Transverse colon (tissue), 4 donors: ENCODE results near the gene ZBTB7C.

Experiments
- EP300 ChIP-seq: sonication (generic); formaldehyde crosslinking; IDR thresholded peaks from one replicate; pipeline ENCODE4 v1.6.1; 2017; ENCODE audit warnings: antibody characterized with exemption, low read depth
- POLR2A ChIP-seq: fragments of 450-650 bp; IDR thresholded peaks from one replicate; pipeline ENCODE4 v1.6.1; 2016; ENCODE audit warnings: antibody characterized with exemption, mild to moderate bottlenecking, moderate library complexity
- POLR2AphosphoS5 ChIP-seq, 3 donors: sonication (generic); formaldehyde crosslinking; IDR thresholded peaks; one replicate each; pipeline ENCODE4 v1.6.1; 2016; ENCODE audit warnings: antibody characterized with exemption in 3 of 3
- TF ChIP-seq, protein P1 (sequence below), 5 experiments: fragments of 200-600 bp in 3 of 5; fragments of 450-650 bp in 2 of 5; sonication (generic) in 3 of 5; IDR thresholded peaks; 1 replicate in 2 of 5; 2 replicates in 3 of 5; pipeline ENCODE4 v1.5.1; 2016 to 2017; ENCODE audit warnings: antibody characterized with exemption in 5 of 5, inconsistent platforms in 3 of 5, mild to moderate bottlenecking in 2 of 5, moderate library complexity in 1 of 5

DNA sequence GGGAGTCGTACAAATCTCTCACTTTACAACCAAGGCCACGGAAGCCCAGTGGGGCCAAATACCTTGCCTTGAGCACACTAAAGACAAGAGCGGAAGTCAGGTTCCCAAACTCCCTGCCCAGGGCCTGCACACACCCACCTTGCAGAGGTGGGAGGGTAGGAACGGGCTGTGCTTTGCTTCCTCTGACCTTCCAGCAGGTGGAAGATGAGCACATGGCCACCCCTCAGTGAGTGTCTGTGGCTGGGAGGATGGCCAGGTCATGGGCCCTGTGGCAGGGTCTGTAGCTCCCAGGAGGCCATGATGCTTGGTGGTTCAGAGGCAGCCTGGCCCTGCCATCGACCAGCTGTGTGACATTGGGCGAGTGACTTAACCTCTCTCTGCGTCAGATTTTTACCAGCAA lies 218.2 kb downstream of the ZBTB7C start:
- TF ChIP-seq, protein P1, sequence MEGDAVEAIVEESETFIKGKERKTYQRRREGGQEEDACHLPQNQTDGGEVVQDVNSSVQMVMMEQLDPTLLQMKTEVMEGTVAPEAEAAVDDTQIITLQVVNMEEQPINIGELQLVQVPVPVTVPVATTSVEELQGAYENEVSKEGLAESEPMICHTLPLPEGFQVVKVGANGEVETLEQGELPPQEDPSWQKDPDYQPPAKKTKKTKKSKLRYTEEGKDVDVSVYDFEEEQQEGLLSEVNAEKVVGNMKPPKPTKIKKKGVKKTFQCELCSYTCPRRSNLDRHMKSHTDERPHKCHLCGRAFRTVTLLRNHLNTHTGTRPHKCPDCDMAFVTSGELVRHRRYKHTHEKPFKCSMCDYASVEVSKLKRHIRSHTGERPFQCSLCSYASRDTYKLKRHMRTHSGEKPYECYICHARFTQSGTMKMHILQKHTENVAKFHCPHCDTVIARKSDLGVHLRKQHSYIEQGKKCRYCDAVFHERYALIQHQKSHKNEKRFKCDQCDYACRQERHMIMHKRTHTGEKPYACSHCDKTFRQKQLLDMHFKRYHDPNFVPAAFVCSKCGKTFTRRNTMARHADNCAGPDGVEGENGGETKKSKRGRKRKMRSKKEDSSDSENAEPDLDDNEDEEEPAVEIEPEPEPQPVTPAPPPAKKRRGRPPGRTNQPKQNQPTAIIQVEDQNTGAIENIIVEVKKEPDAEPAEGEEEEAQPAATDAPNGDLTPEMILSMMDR (IDR thresholded peaks at IDR 0.05): no peak
- TF ChIP-seq POLR2A (no peak), POLR2AphosphoS5 (IDR thresholded peaks at IDR 0.05) (no peak), EP300 (no peak)
